Lower lobe of right lung (tissue), 2 donors: ENCODE measurements around the gene TFAP2E. TPM values are rescaled to one million over a fixed set of nuclear protein-coding genes. Genes with fewer than 3 reads are reported as not detected.

Source experiments
- ATAC-seq, 2 donors: fragments of 200-7000 bp; cut with Tn5 transposase; one replicate each; pipeline ENCODE4 v1.9.1; 2020 to 2022; ENCODE audit warnings: mild to moderate bottlenecking in 2 of 2, moderate library complexity in 2 of 2
- DNase-seq: peaks from one replicate; pipeline ENCODE4 v3.0.0-alpha.2; 2020
- H3K27ac ChIP-seq: fragments of 200-600 bp; one replicate; pipeline ENCODE4 v1.8.0; 2022
- H3K27me3 ChIP-seq: fragments of 200-600 bp; one replicate; pipeline ENCODE4 v1.8.0; 2022; ENCODE audit warnings: low read depth
- H3K36me3 ChIP-seq: fragments of 200-600 bp; one replicate; pipeline ENCODE4 v1.8.0; 2022; ENCODE audit warnings: mild to moderate bottlenecking
- H3K4me1 ChIP-seq: fragments of 200-600 bp; one replicate; pipeline ENCODE4 v1.8.0; 2022
- H3K4me3 ChIP-seq: fragments of 200-600 bp; one replicate; pipeline ENCODE4 v1.8.0; 2022; ENCODE audit warnings: mild to moderate bottlenecking
- H3K9me3 ChIP-seq: fragments of 200-600 bp; one replicate; pipeline ENCODE4 v1.8.0; 2022
- intact Hi-C: fragments of 100-400 bp; cut with DNase I; formaldehyde crosslinking; loops from one replicate; pipeline ENCODE4 v1.11.0; 2022
- total RNA-seq: library from RNA; stranded (reverse); fragmentation: NEBNext Ultra II Directional; extraction: Animal tissue kit (Norgen Biotek cat#: 25700); gene quantifications from one replicate; pipeline ENCODE4 v1.2.1, GENCODE V29; 2021
- TF ChIP-seq, protein P1 (sequence below): fragments of 200-600 bp; IDR thresholded peaks from one replicate; pipeline ENCODE4 v1.8.0; 2022; ENCODE audit warnings: antibody characterized with exemption, mild to moderate bottlenecking
- donor health status: DM: no; HTN: yes; CAD: no; lungs with severe emphysema.

TFAP2E gene
- total RNA-seq, 1 donor from 2014 or later = 2.2 TPM

DNA sequence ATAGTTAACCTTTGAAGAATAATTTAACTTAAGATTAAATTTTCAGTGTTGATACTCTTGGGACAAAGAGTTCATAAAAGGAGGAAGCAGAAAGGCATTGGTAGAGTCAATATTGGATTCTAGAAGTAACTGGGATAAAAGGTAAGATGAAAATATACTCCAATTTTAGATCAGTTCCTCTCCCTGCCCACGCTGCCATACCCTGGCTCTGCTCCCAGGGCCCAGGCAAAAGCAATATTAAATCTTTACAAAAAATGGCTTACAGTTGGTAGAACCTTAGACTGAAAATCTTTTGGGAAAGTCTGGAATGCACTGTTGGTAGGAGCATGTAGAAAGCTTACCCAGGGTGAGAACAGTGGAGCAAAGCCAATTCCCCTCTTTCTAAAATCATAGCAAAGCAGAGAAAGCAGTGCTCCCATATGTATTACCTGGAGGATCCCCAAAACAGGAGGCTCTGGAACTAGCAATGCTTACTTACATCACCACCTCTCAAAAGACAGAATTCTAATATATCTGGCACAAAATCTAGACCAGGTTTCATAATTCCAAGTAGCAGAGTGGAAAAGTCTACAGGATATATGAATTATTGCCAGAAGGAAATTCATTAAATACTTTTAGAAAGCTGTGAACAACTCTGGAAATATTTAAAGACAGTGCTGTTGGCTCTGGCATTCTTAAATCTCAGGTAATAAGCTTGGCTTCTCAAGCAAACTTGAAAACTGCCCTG, 40.5 kb upstream of the TFAP2E start:
- no peaks in the 10 kb centered on the region for H3K27me3 ChIP-seq
- DNase-seq (no peak), ATAC-seq (peak in 1 of 2 donors; percentile 55)
- H3K27ac ChIP-seq = no peak overlapping the region
- TF ChIP-seq, protein P1, sequence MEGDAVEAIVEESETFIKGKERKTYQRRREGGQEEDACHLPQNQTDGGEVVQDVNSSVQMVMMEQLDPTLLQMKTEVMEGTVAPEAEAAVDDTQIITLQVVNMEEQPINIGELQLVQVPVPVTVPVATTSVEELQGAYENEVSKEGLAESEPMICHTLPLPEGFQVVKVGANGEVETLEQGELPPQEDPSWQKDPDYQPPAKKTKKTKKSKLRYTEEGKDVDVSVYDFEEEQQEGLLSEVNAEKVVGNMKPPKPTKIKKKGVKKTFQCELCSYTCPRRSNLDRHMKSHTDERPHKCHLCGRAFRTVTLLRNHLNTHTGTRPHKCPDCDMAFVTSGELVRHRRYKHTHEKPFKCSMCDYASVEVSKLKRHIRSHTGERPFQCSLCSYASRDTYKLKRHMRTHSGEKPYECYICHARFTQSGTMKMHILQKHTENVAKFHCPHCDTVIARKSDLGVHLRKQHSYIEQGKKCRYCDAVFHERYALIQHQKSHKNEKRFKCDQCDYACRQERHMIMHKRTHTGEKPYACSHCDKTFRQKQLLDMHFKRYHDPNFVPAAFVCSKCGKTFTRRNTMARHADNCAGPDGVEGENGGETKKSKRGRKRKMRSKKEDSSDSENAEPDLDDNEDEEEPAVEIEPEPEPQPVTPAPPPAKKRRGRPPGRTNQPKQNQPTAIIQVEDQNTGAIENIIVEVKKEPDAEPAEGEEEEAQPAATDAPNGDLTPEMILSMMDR = no peak
- peaks cover 8% of the 10 kb centered on the region for H3K36me3 ChIP-seq
- H3K4me3 ChIP-seq = no peak overlapping the region
- intact Hi-C loops = no loop called here
- H3K9me3 ChIP-seq = no peaks in the 10 kb centered on the region
- H3K4me1 ChIP-seq = peaks cover 29% of the 10 kb centered on the region

DNA sequence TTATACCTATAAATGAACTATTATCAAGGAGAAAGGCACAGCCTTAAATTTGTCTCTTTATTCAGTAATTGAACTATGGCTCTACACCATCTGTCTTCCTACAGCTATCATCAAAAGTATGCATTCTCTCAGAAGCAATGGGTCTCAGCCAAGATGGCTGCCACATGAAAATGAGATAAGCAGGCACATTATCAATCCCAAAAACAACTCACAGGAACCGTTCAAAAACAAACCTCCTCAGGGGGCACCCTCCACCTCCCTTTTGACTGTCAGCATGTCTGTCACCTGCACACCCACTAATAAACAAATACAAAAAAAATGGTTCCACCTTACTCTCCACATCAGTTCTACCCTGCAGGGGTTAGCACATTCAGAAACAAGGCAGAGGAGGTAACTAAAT, 39.5 kb upstream of the TFAP2E start:
- DNase-seq = no peak
- Histone ChIP-seq H3K9me3 (no peaks in the 10 kb centered on the region), H3K27me3 (no peaks in the 10 kb centered on the region), H3K36me3 (peaks cover 8% of the 10 kb centered on the region), H3K27ac (no peak overlapping the region), H3K4me1 (peaks cover 37% of the 10 kb centered on the region), H3K4me3 (no peak overlapping the region)
- no peak for ATAC-seq
- intact Hi-C loops = no loop called here
- TF ChIP-seq, protein P1 = no peak

DNA sequence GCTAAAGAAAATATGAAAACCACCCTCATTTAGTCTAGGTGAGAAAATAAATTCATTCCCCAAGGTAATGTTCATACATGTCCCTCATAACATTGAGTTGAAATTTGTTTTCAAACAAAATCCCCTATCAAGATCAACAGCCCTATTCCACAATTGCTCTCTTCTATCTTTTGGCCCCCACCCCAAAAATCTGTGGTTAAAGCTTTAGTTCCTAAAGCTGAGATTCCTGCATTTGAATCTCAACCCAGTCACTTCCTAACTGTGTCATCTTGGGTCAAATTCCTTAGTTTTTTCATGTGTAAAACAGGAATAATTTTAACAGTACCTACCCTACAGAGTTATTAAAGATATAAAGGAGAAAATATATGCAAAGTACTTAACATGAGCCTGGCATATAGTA, 37.9 kb upstream of the TFAP2E start:
- DNase-seq (no peak), ATAC-seq (no peak)
- H3K4me3 ChIP-seq = no peak overlapping the region
- TF ChIP-seq, protein P1 = no peak
- peaks cover 54% of the 10 kb centered on the region for H3K4me1 ChIP-seq
- H3K27ac ChIP-seq = no peak overlapping the region
- H3K36me3 ChIP-seq = peaks cover 8% of the 10 kb centered on the region
- intact Hi-C loops = no loop called here
- H3K27me3 ChIP-seq = no peaks in the 10 kb centered on the region
- H3K9me3 ChIP-seq = no peaks in the 10 kb centered on the region

DNA sequence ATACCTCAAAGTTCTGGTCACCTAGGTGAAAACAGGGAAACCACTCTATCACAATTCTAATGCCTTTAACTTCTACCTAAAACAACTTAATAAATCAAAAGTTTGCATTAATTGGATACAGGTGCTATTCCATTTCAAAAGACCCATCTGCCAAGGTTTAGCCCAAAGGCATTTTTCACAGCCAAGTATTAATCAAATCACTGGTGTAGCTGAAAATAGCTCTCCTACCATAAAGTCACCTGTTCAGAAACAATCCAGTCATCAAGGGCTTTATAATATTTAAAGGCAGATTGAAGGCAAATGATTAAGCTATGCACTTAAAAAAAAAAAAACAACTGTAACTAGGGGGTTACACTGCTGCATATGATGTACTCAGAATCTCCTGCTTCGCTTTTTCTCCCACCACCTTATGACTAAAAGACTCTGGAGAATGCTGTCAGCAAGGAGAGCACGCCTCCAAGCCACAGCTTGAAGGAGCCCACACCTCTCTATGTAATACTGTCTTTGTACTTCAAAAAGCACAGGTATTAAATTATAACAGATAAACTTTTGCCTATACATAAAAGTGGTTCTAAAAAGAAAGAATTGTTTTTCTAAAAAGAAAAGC, 36.5 kb upstream of the TFAP2E start:
- no peak overlapping the region for H3K27ac ChIP-seq
- DNase-seq (no peak), ATAC-seq (no peak)
- TF ChIP-seq, protein P1 = no peak
- intact Hi-C loops = no loop called here
- H3K4me1 ChIP-seq = peaks cover 68% of the 10 kb centered on the region
- H3K36me3 ChIP-seq = no peaks in the 10 kb centered on the region
- H3K4me3 ChIP-seq = no peak overlapping the region
- no peaks in the 10 kb centered on the region for H3K27me3 ChIP-seq
- no peaks in the 10 kb centered on the region for H3K9me3 ChIP-seq

DNA sequence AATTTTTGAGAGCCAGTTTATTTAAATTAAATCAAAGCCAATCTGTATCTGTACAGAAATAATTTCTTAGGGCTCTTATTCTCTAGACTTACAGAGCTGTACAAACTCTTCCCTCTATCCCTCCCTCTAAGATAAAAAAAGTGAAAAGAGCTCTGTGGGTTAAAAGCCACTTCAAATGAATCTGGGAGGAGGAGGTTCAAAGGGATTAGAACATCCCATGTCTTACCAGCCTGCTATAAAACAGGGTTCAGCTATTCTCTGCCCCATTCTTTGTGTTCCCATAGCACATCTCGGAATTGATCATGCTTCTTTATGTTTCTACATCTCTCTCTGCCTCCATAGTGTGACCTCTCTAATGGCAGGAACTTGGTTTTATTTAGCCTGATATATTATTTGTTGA, 35.3 kb upstream of the TFAP2E start:
- intact Hi-C loops = no loop called here
- peaks cover 69% of the 10 kb centered on the region for H3K4me1 ChIP-seq
- TF ChIP-seq, protein P1 = no peak
- H3K4me3 ChIP-seq = no peak overlapping the region
- ATAC-seq (no peak), DNase-seq (no peak)
- H3K36me3 ChIP-seq = no peaks in the 10 kb centered on the region
- H3K27me3 ChIP-seq = no peaks in the 10 kb centered on the region
- H3K27ac ChIP-seq = peak overlapping the region; percentile 57
- no peaks in the 10 kb centered on the region for H3K9me3 ChIP-seq
